ENCODE results near the gene CLDN14.

CLDN14 gene

GRCh38 chr21:36466061-36466511 lies 13.8 kb downstream of the CLDN14 start:
- no peak for DNase-seq

- DNase-seq, result no peak
Observed at GRCh38 chr21:36465478-36465877, 14.4 kb downstream of the CLDN14 start.

GRCh38 chr21:36464590-36464989 lies 15.3 kb downstream of the CLDN14 start:
- no peak for DNase-seq

- no peak for DNase-seq
Observed at GRCh38 chr21:36463991-36464390, 15.9 kb downstream of the CLDN14 start.

- DNase-seq, result no peak
Observed at GRCh38 chr21:36463204-36463603, 16.7 kb downstream of the CLDN14 start.

GRCh38 chr21:36461918-36462486 lies 17.9 kb downstream of the CLDN14 start:
- DNase-seq, result no peak

- no peak for DNase-seq
Observed at GRCh38 chr21:36461277-36461917, 18.5 kb downstream of the CLDN14 start.

GRCh38 chr21:36460866-36461265 lies 19.1 kb downstream of the CLDN14 start:
- DNase-seq, result no peak

GRCh38 chr21:36459098-36459497 lies 20.8 kb downstream of the CLDN14 start:
- DNase-seq, result no peak

- no peak for DNase-seq
Observed at GRCh38 chr21:36456729-36457414, 23.1 kb downstream of the CLDN14 start.

GRCh38 chr21:36454706-36455105 lies 25.2 kb downstream of the CLDN14 start:
- no peak for DNase-seq

- no peak for DNase-seq
Observed at GRCh38 chr21:36454093-36454531, 25.8 kb downstream of the CLDN14 start.

GRCh38 chr21:36452281-36452825 lies 27.6 kb downstream of the CLDN14 start:
- no peak for DNase-seq

GRCh38 chr21:36451506-36451905 lies 28.4 kb downstream of the CLDN14 start:
- DNase-seq, result no peak

- no peak for DNase-seq
Observed at GRCh38 chr21:36450511-36450910, 29.4 kb downstream of the CLDN14 start.

- DNase-seq, result no peak
Observed at GRCh38 chr21:36446301-36446700, 33.6 kb downstream of the CLDN14 start.

- no peak for DNase-seq
Observed at GRCh38 chr21:36441715-36442114, 38.2 kb downstream of the CLDN14 start.

GRCh38 chr21:36437745-36438128 lies 42.2 kb downstream of the CLDN14 start:
- no peak for DNase-seq

GRCh38 chr21:36436829-36437744 lies 42.8 kb downstream of the CLDN14 start:
- DNase-seq, result no peak

- DNase-seq, result no peak
Observed at GRCh38 chr21:36434144-36434543, 45.8 kb downstream of the CLDN14 start.

- DNase-seq, result no peak
Observed at GRCh38 chr21:36433059-36433709, 46.7 kb downstream of the CLDN14 start.

GRCh38 chr21:36431252-36431651 lies 48.7 kb downstream of the CLDN14 start:
- no peak for DNase-seq
